ENCODE data around the gene AUTS2.

AUTS2 gene

DNA sequence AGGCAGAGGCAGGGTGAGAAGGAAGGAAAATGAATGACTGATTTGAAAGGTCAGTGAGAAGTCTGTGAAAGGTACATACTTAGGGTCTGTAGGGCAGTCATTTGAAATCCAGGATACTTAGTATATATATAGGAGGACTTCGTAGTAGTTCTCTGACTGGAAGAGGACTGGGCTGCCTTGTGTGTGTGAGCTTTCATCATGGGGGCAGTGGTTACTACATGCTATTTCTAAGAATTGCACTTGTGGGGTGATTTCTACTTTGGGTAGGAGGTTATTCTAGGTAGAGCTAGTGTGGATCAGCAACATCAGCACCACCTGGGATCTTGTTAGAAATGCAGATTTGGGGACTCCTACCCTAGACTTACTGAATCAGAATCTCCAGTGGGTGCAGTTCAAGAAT is 104.1 kb downstream of the AUTS2 start:
- no peak for DNase-seq (ENCODE audit: low read depth, low spot score)
- no peak overlapping the region for H3K27ac ChIP-seq

DNA sequence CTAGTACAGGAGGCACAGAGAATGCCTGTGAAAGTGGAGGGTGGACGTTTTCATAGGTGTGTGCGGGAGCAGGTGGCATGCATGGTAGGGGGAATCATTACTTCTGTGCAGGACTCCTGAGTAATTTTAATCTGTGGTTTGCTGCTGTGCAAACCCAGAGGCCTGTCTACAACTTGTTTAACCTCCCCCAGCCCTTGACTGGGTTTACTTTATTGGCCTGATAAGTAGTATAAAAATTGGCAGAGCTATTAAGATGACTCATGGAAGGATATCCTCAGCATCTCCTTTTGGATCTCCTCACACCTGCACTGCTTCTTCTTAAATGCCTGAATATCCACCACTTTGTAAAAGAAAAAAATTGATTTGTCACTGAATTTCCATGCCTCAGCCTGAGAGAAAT is 104.8 kb downstream of the AUTS2 start:
- no peak overlapping the region for H3K27ac ChIP-seq
- no peak for DNase-seq (ENCODE audit: low read depth, low spot score)

DNA sequence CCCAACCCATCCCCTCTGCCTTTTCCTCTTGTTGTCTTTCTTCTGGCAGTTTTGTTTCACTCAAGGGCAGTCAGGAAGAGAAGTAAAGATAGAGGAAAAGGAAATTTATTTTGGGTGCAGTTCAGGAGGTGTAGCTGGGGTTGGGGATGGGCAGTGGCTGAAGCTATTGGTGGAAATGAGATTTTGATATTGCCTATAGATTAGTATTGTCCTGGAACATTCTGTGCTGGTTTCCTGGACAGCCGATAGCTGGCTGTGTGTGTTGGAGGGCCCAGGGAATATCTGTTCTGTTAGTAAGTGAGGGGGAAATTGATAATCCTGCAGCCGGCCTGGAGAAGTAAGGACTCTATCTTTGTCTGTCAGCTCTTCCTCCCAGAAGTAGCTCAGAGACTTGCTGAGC is 107.8 kb downstream of the AUTS2 start:
- no peak for DNase-seq (ENCODE audit: low read depth, low spot score)

DNA sequence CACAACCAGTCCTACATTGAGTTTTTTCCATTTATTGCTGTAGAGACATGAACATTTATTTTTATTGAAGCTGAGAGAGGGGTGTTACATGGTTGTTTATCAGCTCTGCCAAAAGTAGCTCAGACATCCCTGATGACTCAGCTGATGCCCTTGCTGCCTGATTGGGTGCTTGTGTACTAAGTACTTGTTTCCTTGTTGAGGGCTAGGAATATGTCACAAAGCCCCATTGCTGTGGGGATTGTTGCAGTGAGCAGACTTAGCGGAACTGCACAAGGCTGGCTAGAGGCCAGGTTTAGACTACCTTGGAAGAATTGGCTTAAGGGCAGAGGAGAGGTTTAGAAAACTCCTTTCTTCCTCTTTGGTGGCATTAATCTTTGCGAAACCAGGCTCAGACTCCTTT is 110.6 kb downstream of the AUTS2 start:
- DNase-seq (ENCODE audit: low read depth, low spot score), result no peak
- H3K27ac ChIP-seq, result no peak overlapping the region

More for the DNA sequence above, 107.8 kb downstream of the AUTS2 start:
- no peak overlapping the region for H3K27ac ChIP-seq

DNA sequence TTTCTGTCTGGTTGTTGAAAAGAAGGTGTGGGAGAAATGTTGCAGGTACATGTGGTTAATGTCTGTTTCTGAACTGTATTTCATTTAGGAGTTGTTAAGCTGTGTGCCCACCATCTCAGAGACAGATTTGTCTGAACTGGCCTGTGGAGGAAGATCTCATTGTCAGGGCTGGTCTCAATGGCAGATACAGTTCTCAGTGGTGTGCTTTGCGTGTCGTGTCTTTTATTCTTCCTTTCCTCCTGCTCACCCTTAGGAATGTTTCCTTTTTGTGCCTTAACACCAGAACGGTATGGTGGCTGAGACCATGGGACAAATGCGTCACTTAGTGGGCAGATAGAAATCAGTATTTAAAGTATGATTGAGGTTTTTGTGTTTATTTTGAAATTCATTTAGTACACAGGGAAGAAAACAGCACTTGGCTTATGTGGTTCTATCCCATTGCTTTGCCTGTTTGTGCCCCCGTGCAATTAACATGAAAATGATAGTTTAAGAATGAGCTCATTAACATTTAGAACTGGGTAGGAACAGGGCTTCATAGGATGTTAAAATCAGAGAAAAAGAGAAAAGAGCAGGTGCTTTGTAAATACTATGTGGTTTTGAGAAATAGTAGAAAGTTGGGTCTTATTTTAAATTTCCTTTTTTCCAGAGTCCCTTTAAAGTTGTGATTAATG is 112.6 kb downstream of the AUTS2 start:
- DNase-seq (ENCODE audit: low read depth, low spot score), result no peak

DNA sequence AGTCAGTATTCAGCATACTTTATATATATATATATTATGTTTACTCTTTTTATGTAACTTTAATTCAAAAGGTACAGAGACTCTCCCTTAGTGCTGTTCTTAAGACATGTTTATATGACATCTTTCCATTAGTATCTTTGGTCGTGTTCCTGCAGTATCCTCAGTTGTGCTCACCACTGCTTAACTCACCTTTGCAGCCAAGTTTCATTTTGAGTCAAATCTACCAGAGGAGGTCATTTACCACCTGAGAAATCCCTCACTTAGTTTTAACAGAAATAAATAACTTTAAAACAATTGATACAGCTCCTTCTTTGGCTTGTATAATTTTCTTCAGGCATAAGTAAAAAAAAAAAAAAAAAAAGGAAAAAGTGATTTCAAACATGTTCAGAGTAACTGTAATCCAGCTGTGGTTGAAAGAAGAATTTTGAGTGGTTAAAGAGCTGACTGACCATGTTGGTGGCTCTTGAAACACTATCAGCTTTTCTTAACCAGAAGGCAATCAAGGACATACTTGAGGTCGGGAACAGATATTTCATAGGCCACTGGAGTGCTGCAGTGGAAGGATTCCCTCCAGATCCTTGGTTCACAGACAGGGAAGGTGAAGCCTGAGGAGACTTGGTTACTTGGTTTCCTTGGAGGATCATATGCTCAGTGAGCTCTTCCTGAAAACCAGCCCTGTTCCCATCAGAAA is 116.8 kb downstream of the AUTS2 start:
- H3K27ac ChIP-seq, result no peak overlapping the region
- DNase-seq (ENCODE audit: low read depth, low spot score), result no peak

More for the DNA sequence above, 112.6 kb downstream of the AUTS2 start:
- H3K27ac ChIP-seq, result no peak overlapping the region

DNA sequence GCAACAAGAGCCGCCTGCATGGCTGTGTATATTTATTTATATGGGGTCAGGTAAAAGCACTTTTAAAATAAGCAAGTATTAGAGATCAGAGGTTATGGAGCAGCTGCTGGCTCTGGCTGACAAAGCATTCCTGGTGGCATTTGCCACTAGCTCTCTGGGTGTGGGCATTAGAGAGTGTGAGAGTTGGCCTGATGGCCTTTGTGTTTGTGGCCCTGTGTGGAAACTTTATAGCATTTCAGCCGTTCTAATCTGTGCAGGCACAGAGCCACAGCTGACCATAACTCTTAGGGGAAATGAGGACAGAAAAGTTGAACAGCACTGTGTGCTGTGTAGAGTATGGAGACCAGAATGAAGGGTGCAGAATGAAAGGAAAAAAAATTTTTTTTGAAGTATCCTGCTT is 118.9 kb downstream of the AUTS2 start:
- DNase-seq (ENCODE audit: low read depth, low spot score), result no peak
- H3K27ac ChIP-seq, result no peak overlapping the region

DNA sequence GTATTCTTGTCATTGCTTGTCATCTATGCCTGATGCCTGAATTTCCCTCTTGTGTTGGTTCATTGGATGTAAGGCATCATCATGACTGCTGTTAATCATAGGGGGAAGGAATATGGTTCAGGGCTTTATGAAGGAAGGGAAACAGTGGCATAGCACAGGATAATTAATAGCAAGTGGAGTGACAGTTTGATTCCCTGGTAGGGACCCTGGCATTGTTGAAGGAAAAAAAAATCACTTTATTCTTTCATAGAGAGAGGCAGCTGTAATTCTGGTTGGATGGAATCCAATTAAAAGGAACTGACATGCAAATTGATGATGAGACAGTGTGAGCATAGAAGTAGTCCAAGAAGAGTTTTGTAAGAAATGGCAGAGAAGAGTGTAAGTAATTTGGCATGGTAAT is 121.4 kb downstream of the AUTS2 start:
- H3K27ac ChIP-seq, result no peak overlapping the region
- no peak for DNase-seq (ENCODE audit: low read depth, low spot score)

DNA sequence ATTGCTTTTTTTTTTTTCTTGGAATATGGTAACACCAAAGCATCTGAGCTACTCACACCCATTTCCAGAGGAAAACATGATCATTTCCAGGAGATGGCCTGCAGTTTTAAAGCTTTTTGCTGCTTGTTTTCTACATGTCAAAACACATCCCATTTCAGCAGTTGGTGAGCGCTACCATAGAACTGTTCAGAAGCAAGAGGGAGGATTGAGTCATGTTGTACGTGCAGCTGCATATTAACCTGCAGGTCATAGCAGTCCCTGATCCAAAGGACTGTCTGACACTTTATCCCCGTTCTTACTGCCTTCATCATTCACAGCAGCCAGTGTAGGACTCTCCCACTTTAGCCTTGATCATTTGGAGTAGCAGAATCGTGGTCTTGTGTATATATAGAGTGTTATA is 124.6 kb downstream of the AUTS2 start:
- H3K27ac ChIP-seq, result no peak overlapping the region
- peak; percentile 63 for DNase-seq (ENCODE audit: low read depth, low spot score)

DNA sequence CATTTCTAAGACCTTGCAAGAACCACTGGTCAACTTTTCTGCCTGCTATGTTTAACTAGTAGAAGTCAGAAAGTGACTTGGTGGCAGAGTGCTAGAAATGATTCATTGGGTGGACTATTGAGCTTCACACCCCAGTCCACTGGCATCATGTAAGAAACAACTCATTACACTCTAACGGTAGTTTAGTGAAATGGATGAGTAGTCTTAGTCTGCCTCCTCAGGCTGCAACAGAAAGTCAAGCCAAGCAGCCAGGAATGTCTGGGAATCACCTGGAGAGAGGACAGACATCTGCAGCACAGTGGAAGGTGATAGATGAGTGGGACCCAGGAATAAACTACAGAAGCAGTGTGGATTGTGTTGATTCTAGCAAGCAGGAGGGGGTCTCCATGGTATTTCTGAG is 125.4 kb downstream of the AUTS2 start:
- no peak for DNase-seq (ENCODE audit: low read depth, low spot score)
- H3K27ac ChIP-seq, result no peak overlapping the region

DNA sequence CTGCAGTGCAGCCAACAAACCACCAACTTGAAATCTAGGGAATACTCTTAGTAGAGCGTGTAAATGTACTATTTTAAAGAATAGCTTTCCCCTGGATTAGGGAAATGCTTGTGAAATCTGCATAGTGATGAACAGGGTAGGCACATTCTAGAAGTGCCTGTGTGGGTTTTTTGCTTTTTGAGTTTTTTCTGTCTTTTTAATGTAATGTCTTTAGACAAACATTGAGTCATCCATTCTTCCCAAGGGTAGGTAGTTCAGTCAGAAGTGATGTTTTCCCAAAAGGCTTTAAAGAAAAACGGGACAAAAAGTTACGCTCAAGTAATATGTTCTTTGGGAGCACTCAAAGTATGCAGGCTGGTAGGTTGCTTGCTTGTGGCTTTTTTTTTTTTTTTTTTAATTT is 130.0 kb downstream of the AUTS2 start:
- no peak for DNase-seq (ENCODE audit: low read depth, low spot score)
- H3K27ac ChIP-seq, result no peak overlapping the region

DNA sequence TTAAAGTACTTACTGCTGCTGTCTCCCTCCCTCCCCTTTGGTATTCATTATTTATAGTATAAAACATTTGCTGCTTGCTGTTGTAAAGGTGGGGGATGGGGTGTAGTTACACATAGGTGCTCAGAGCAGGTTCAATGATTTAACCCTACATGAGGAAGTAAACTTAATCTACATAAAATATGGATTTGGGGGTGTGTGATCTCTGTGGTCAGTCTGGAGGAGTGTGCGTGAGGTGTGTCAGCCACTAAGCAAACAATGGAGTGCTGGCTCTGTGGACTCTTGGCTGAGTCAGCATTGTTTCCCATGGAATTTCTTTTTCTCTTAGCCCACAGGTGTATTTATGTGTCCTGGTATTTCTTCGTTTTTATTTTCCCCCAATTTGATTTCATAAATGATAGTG is 133.9 kb downstream of the AUTS2 start:
- peak; percentile 68 for DNase-seq (ENCODE audit: low read depth, low spot score)
- H3K27ac ChIP-seq, result no peak overlapping the region

DNA sequence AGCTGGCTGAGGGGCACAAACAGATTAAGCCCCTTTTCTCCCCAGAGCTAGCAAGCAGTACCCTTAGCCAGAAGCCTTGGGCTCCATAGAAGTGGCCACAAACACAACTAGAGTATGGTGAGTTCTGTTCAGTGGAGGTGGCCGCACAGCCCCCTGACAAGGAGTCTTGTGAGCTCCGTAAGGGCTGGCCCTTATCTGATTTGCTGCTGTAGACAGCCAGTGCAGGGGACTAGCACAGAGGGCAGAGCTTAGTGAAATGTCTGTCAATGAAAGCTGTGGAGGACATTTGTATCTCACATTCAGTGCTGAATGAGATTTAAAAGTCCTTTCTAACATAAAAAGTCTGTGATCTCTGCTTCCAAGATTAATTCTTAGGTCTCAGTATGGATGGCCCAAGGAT is 137.3 kb downstream of the AUTS2 start:
- DNase-seq (ENCODE audit: low read depth, low spot score), result no peak
- no peak overlapping the region for H3K27ac ChIP-seq

DNA sequence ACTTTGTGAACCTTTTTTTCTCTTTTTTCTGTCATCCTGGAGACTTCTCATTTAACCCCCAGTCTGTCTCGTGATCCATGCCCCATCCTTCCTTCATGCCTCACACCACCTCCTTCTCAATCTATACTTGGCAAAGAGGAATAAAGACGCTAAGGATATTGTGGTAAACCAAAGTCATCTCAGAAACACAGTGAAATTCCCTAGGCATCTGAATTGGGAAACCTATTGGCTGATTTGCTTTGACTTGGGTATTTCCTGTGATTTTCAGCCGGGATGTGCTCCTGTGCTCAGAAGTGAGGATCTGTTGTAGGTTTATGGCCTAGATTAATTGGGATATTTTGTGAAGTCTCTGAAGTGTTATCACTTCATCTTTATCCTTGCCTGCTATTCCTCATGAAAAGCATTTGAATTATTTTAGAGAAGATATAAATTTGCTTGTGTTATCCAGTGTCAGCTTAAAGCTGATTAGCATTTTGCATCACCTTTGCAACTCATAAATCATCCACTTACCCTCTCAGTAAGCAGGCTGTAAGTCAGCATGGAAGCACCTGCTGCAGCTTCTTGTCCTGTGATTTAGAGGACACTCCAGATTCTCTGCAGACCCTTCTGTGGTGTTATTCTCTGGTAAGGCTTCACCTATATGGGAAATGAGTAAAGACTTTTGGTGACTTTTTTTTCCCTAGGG is 138.0 kb downstream of the AUTS2 start:
- DNase-seq (ENCODE audit: low read depth, low spot score), result no peak
- H3K27ac ChIP-seq, result no peak overlapping the region

DNA sequence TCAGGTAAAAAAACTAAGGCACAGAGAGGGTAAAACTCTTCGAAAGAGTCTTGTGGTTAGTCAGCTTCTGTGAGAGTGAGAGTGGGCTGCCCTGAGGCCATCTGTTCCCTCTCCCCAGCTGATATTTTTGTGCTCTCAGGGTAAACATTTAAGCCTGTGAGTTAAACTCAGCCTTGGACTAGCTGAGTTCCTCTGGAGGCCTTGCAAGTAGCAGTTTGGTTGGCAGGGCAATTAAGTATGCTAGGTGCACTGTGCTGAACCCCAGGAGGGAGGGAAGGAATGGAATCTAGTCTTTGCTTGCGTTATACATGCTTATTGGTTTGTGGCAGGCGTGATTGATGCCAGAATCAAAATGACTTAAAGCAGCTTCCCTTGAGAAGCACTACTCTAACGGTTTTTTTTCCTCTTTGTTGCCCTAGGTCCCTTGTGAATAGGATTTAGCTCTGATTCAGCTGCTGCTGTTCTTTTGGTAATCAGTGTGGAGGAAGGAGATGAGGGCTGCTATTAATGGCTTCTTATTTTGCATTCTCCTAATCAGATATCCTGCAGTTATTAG is 140.2 kb downstream of the AUTS2 start:
- no peak for DNase-seq (ENCODE audit: low read depth, low spot score)
- no peak overlapping the region for H3K27ac ChIP-seq

DNA sequence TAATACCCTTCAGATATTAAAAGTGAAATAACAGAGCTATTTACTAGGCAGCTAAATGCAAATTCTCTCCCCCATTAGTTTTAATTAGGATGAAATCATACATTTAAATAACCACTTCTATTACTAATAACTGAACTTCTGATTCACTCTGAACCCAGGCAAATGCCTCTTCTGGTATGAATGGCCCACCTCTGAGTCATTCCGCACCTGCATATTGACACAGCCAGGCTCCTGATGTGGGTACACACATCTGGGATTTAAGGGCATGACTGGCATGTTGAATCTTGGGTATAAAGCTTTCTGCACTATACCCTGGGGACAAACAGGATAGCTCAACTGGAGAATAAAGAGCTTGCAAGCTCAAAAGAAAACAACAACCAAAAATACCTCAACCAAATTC is 140.9 kb downstream of the AUTS2 start:
- peak; percentile 79 for DNase-seq (ENCODE audit: low read depth, low spot score)
- no peak overlapping the region for H3K27ac ChIP-seq

DNA sequence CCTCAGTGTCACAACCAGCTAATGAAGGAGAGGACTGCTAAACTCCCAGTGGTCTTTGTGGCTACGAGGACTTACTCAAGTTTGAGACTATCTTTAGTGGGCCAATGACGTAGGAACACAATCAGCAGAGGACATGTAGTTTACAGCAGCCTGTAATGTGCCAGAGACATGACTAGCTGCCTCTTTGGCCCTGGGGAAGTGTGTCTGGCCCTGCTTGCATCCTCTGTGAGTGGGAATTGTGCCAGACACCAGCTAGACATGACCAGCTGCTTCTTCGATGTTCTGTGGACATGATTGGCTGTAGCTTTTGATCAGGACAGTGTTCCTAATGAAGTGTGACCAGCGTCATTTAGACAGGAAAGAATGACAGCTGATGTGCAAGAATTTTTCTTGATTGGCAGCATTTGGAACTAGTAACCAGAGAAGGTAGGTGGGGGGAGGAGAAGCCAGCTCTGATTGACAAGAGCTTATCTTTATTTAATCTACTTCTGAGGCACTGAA is 141.7 kb downstream of the AUTS2 start:
- no peak for DNase-seq (ENCODE audit: low read depth, low spot score)
- no peak overlapping the region for H3K27ac ChIP-seq

DNA sequence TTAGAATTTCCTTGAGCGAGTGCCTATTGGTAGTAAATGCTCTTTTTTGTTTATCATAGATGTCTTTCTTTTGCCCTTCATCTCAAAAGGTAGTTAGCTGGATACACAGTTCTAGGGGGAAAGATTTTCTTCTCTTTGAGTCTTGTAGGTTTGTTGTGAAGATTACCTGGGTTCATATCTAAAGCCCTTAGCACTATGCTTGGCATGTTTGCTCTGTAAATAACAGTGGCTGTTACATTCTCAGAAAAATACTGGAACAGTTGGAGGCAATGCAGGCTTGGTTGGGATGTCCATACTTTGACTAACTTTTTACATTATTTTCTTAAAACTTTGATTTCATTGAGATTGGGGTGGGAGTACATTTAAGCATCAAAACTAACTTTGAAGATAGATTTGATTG is 144.0 kb downstream of the AUTS2 start:
- H3K27ac ChIP-seq, result no peak overlapping the region
- DNase-seq (ENCODE audit: low read depth, low spot score), result no peak

DNA sequence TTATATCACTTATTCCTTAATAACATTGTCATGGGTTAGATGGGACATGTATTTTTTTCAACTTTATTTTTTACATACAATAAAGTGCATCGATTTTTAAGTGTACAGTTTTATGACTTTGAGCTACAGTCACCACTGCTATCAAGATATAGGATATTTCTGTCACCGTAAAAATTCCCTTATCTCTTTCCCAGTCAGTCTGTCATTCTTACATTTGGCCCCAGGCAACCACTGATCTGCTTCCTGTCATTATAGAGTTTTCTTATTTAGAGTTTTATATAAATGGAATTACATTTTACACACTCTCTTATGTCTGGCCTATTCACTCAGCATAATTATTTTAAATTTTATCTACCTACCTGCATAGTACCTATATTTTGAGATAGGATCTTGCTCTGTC is 145.2 kb downstream of the AUTS2 start:
- H3K27ac ChIP-seq, result no peak overlapping the region
- DNase-seq (ENCODE audit: low read depth, low spot score), result no peak

DNA sequence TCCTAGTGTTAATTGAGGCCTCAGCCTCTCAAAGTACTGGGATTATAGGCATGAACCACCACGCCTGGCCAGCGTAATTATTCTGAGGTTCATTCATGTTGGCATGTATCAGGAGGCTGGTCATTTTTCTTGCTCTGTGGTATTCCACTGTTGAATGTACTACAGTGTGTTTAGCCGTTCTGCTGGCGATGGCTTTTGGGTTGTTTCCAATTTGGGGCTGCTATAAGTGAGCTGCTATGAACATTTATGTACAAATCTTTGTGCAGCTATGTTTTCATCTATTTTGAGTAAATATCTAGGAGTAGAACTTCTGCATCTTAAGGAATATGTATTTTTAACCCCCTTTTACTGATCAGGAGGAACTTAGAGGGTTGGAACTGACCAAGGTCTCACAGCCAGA is 145.8 kb downstream of the AUTS2 start:
- no peak for DNase-seq (ENCODE audit: low read depth, low spot score)
- no peak overlapping the region for H3K27ac ChIP-seq

DNA sequence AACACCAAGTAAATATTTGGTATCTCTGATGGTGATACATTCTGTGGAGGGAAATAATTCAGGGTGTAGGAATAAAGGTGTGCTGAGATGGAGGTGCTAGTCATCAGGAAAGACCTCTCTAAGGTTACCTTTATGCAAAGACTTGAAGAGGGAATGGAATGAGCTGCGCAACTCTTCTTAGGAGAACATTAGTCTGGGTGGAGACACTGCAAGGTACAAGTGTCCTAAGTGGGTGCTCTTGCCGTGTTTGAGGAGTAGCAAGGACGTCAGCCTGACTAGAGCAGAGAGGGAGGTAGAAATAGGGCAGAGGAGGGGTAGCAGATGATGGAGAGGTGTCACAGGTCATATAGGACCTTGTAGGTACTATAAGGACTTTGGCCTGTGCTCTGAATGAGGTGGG is 148.1 kb downstream of the AUTS2 start:
- no peak overlapping the region for H3K27ac ChIP-seq
- DNase-seq (ENCODE audit: low read depth, low spot score), result no peak
